Jurkat, Clone E6-1 (cell line): ENCODE measurements around the gene RABGAP1L.
"Not testable (repeated sequence)": the region's sequence is repeated elsewhere in the genome, so short reads cannot be mapped to it uniquely, and the experiment has no call there.

Experiments used
- DNase-seq: peaks from one replicate; pipeline ENCODE4 v3.0.0-alpha.2; 2011; ENCODE audit warnings: low read depth, low spot score
- H3K4me3 ChIP-seq: 2 replicates; pipeline ENCODE4 v1.5.1; 2011; ENCODE audit warnings: mild to moderate bottlenecking, low read length, control low read depth, moderate library complexity

The RABGAP1L gene

DNA sequence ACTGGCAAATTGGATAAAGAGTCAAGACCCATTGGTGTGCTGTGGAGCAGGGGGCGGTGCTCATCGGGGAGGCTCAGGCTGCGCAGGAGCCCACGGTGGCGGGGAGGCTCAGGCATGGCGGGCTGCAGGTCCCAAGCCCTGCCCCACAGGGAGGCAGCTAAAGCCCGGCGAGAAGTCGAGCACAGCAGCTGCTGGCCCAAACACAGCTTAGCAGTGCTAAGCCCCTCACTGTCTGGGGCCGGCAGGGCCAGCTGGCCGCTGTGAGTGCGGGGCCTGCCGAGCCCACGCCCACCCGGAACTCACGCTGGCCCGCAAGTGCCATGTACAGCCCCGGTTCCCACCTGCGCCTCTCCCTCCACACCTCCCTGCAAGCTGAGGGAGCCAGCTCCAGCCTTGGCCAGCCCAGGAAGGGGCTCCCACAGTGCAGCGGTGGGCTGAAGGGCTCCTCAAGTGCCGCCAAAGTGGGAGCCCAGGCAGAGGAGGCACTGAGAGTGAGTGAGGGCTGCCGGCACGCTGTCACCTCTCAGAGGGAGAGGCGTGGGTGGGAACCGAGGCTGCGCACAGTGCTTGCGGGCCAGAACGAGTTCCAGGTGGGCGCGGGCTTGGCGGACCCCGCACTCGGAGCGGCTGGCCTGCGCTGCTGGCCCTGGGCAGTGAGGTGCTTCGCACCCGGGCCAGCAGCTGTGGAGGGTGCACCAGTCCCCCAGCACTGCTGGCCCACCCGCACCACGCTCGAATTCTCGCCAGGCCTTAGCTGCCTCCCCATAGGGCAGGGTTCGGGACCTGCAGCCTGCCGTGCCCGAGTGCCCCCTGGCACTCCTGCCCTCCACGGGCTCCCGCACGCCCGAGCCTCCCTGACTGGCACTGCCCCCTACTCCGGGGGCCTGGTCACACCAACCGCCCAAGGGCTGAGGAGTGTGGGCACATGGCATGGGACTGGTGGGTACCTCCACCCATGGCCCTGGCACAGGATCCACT, 551.8 kb downstream of the RABGAP1L start:
- no peak overlapping the region for H3K4me3 ChIP-seq
- DNase-seq = no peak

DNA sequence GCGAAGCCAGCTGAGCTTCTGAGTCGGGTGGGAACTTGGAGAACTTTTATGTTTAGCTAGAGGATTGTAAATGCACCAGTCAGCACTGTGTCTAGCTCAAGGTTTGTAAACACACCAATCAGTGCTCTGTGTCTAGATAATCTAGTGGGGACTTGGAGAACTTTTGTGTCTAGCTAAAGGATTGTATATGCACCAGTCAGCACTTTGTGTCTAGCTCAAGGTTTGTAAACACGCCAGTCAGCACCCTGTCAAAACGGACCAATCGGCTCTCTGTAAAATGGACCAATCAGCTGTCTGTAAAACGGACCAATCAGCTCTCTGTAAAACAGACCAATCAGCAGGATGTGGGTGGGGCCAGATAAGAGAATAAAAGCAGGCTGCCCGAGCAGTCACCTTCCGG, 552.5 kb downstream of the RABGAP1L start:
- not testable (repeated sequence) for H3K4me3 ChIP-seq, DNase-seq

DNA sequence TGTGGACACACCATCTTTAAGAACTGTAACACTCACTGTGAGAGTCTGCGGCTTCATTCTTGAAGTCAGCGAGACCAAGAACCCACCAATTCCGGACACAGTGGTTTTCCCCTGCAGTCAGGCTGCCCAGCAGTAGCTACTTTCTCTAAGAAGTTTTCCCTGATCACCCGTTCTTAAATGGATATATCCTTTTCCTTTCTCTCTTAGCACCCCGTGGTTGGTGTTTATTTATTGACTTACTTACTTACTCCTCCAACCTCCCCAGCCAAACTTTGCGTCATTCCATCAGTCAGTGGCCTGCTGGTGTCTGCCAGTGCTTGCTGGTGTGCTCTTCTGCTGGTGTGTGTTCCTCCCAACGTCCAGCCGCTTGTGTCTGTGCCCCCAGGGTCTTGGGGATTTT, 553.2 kb downstream of the RABGAP1L start:
- no peak overlapping the region for H3K4me3 ChIP-seq
- no peak for DNase-seq

DNA sequence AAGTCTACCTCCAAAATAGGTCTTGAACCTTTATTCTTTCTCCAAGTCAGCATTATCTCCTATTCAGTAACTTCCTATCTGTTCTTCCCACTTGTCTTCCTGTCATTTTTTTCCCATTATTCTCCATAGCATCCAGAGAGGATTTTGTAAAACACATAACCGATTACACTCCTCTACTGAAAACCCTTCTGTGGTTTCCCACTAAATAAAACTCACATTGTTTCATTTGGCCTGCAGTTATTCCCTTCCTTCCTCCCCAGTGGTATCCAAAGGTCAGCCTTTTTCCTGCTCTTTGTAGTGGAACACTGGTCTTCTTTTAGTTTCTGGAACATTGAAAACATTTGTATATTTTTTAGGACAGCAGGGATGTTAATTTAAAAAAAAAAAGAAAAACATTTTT, 554.5 kb downstream of the RABGAP1L start:
- no peak overlapping the region for H3K4me3 ChIP-seq
- DNase-seq = no peak

DNA sequence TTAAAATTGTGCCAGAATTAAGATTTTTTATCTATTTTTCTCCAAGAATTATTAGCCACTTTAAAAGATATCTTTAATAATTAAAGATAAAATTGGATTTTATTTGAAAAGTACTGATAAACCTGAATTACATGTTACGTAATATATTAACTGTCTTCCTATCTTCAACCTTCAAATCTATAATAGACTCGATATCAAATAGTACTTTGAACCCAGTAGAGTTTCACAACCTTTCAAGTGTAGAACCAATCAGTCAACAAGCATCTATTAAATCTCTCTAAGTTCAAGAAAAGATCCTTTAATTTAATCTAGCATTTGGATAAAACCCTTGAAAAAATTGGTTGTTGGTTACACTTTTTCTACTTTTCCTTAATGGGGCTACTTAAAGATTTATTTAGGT, 559.9 kb downstream of the RABGAP1L start:
- no peak for DNase-seq
- no peak overlapping the region for H3K4me3 ChIP-seq

DNA sequence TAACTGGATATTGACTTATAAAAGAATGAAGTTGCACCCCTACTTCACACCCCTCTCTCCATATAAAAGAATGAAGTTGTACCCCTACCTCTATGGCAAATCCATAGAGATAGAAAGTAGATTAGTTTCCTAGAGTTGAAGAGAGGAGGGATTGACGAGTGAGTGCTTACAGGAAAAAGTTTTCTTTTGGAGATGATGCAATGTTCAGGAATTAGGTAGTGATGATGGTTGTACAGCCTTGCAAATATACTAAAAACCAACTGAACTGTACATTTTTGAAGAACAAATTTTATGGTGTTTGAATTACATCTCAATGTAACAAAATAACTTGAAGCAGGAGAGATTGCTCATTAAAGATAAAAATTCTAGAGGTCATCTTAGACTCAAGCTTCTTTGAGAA, 561.3 kb downstream of the RABGAP1L start:
- no peak for DNase-seq
- no peak overlapping the region for H3K4me3 ChIP-seq

DNA sequence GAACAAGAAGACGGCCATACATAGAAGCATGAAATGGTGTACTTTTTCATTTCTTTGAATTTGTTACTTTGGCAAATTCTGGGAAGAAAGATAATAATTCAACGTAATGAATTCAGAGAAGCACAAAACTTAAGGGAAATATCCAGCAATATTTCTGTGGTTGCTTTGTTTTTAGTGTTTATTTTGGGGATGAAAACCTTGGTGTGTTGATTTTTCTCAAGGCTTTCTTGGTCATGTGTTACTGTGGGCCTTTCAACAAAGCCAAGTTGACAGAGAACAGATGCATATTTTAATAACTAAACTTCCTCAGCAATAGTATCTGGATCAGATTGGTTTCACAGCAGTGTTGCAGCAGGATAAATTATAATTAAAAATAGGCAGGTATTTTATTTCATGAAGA, 561.9 kb downstream of the RABGAP1L start:
- no peak overlapping the region for H3K4me3 ChIP-seq
- no peak for DNase-seq

DNA sequence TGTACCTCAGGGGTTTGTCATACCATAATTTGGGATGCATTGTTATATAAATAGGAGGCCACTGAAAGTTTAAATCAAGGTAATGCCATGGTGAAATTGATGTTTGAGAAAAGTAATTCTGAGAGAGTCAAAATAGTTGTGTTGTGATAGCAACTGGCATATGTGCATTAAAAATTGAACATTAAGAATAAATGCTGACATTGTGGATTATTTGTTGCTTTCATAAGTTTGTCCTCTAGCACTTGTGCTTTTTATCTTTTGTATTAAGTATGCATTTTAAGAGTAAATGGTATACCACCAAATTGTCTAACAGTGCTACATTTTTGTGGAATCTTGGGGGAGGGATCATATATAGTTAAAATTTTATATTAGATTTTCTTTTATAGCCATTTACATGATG, 564.5 kb downstream of the RABGAP1L start:
- no peak for DNase-seq
- no peak overlapping the region for H3K4me3 ChIP-seq

DNA sequence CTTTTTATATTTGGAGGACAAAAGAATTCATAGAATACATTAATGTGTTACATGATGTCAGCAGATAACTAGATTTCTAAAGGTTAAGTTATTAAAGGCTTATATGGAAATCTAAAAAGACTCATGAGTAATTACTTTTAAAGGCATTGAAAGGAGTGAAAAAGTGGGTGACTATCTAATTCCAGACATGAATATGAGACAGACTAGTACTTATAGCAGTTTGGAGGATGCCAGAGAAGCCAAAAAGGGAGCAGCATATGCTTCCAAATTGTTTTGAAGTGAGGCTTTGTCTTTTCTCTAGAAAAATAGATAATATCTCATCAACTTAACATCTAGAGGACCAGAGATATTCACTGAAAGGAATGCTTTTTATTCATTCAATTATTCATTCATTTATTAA, 564.9 kb downstream of the RABGAP1L start:
- H3K4me3 ChIP-seq = no peak overlapping the region
- DNase-seq = no peak

DNA sequence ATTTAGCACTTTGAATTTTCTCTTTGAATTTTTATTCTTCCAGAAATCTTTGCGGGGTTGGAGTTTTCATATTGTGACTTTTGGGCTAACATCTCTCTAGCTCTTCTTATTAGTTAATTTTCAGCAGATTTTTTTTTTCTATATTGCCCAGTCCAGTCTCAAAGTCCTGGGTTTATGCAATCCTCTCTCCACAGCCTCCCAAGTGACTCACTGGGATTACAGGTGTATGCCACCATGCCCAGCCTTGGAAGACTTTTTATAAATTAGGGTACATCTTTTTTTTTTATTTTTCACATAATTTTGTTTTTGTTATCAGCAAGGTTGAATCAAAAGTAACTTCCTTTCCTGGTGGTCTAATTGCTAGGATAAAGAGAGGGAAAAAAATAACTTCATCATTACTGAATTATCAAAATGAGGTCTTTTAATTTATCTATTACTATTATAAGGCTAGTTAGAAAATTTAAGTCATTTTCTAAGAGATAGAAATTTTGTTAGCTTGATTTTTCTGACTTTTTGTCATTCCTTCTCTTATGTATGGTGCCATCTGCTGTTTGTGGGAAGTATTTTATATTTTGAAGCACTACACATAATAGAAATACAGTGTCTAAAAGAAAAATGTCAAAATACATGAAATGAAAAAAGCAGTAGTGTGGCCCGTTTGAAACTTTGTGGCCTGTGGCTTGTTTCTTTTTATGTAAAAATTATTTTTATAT, 567.0 kb downstream of the RABGAP1L start:
- no peak for DNase-seq
- no peak overlapping the region for H3K4me3 ChIP-seq

DNA sequence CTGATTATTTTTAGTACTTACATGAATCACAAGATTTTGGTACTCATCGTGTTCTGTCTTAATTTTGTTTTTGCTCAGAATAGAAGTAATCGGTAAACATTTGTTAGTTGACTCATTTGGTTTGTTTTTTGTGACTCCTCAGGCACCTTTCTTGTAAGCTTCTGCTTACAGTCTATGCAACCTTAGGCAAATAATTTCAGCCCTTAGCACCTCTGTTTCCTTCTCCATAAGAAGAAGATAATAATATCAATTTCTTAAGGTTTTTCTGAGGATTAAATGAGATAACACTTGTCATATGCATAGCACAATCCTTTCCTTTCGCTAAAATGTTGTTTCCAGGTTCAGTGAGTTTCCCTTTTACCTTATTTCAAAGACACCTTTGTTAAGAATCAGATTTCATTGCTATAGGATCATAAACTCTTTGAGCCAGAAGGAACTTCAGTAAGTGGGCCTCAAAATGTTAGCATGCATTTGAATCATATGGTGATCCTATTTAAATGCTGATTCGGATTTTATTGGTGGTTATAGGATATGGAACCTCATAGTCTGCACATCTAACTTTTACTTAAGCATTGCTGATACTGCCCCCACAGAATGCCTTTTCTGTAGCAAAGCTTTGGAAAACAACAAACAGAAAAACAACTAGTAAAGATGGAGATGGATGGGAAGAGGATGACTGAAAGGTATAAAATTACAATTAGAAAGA, 567.7 kb downstream of the RABGAP1L start:
- H3K4me3 ChIP-seq = no peak overlapping the region
- DNase-seq = no peak

DNA sequence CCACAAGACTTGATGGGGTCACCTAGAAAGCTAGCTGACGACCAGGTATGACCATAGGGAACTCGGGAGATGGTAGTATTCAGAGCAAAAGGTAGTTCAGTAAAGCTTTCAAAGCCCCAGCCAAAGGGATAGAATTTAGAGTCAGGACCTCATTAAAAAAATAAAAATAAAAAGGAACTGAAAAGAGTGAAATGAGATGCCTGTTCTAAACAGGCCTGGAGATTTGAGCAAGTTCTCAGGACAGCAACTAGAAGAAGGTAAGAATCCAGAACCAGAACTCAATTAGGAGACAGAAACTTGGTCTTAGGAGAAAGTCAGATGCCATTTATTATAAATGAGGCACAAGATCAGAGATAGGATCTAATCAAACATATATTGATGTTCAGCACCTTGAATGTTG, 575.0 kb downstream of the RABGAP1L start:
- no peak overlapping the region for H3K4me3 ChIP-seq
- no peak for DNase-seq

DNA sequence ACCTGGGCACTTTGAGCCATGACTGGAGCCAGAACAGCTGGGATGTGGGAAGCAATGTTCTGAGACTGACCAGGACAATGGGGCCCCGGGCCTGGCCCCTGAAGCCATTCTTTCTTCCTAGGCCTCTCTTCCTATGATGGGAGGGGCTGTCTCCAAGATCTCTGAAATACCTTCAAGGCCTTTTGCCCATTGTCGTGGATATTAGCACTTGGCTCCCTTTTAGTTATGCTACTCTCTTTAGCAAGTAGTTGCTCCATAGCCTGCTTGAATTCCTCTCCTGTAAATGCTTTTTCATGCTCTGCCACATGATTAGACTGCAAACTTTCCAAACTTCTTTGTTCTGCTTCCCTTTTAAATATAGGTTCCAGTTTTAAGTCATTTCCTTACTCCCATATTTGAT, 577.5 kb downstream of the RABGAP1L start:
- DNase-seq = no peak
- no peak overlapping the region for H3K4me3 ChIP-seq

DNA sequence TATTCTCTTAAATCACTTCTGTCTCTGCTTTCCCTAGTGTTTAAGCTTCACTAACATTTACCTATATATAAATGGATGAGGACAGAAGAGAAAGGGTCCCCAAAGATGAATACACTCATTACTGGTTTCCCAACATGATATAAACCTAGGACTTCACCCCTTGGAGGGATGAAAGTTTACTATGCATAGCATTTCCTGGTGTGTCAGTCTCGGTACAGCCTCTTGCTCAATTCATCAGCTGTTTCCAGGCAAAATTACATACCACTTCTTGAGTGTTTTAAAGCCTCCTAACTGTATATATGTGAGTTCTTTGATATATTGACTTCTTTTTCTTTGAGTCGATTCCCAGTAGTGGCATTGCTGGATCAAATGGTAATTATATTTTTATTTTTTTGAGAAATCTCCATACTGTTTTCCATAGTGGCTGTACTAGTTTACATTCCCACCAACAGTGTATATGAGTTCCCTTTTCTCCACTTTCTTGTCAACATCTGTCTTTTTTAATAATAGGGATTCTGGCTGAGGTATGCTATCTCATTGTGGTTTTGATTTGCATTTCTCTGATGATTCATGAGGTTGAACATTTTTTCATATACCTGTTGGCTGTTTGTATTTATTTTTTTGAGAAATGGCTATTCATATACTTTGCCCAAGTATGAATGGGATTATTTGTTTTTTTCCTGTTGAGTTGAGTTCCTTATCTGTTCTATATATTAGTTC, 581.1 kb downstream of the RABGAP1L start:
- DNase-seq = no peak
- no peak overlapping the region for H3K4me3 ChIP-seq

DNA sequence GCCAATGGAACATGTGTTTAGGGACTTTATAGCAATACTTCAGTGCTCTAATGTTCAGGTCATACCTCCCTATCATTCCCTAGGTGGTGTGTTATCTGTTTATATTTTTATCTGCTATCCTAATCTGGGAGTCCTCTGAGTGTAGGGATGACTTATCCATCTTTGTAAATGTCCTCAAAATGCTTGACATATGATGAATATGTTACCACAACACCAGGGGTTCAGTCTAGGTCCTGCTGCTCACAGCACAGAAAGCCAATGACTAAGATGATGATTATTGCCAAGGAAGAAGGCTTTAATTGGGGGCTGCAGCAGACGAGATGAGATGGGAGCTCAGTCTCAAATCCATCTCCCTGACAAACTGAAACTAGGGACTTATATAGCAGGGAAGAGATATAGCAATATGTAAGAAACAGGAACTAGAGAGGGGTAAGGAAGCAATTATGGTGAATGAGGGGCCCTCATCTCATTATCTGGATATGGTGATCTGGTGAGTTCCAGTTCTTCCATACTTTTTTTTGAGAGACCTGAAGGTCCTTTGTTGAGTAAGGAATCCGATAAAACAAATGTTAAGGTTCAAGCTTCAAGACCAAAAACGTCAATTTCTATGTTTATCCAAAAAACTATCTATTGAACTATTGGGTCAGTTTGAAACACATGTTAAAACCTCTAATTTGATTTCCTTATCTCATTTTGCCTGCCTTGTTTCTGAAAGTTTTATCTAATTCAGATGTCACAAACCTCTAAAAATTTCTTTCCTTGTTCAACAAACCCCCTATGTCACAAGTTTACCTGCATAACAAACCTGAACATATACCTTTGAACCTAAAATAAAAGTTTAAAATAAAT, 583.7 kb downstream of the RABGAP1L start:
- no peak overlapping the region for H3K4me3 ChIP-seq
- no peak for DNase-seq

DNA sequence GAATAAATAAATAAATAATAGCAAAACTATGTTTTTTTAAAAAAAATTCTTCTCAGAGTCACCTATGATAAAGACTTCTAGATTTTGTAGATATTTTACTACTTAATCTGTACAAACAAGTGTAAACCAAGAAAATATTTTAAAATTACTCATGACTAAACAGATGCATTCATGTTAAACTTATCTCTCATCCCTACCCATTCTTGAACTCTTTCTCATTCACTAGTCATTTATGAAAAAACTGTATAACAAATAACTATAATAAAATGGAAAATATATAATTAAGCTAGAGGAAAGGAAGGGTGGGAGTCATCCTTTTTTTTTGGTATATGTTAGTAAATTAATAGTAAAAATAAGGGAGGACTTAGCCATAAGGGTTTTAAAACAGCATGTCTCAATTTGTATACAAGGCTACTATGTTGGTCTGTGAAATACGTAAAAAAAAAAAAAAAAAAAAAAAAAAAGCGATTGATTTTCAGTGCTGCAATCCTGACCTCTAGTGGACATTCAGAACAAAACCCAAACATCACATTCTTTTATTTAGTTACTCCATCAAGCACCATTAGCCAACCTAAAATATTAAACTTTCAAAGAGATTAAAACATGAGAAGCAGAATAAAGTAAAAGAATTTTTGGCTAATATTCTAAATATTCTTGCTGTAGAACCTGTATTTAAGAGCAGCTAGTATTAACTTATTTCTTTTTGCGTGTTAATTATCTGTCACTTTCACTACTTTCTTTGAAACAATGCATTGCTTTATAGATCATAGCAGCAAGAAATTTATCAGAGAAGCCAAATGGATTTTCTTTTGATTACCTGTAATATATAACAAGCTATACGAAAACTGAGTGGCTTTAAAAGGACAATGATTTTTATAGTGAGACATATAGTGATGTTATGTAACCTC, 584.6 kb downstream of the RABGAP1L start:
- peak; percentile 39 for DNase-seq
- H3K4me3 ChIP-seq = no peak overlapping the region

DNA sequence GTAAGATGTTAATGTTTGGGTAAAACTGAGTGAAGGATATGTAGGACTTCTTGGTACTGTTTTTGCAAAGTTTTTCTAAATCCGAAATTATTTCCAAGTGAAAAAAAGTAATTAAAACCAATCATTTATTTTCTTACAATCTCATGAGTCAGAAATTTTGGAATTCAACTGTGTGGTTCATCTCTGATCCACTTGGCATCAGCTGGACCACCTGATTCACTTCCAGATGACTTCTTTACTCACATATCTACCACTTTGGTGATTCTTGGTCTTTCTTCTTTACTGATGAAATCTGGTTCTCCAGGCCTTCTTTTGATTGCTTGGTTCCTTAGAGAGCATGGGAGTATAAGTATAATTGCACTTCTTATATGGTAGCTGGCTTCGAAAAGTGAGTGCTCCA, 585.6 kb downstream of the RABGAP1L start:
- H3K4me3 ChIP-seq = no peak overlapping the region
- DNase-seq = no peak
